NT2/D1 (cell line): Measurements from ENCODE around the gene TDRD9.

Experiments
- SUZ12 ChIP-seq: IDR thresholded peaks from 2 replicates; pipeline ENCODE4 v1.6.1; 2011; ENCODE audit not compliant: insufficient read length, insufficient read depth; ENCODE audit errors: extremely low read depth
- YY1 ChIP-seq: IDR thresholded peaks from 2 replicates; pipeline ENCODE4 v1.6.1; 2011; ENCODE audit not compliant: insufficient read length, insufficient read depth
- ZNF274 ChIP-seq: IDR thresholded peaks from 2 replicates; pipeline ENCODE4 v1.6.1; 2011; ENCODE audit warnings: mild to moderate bottlenecking, low read depth, low read length

DNA sequence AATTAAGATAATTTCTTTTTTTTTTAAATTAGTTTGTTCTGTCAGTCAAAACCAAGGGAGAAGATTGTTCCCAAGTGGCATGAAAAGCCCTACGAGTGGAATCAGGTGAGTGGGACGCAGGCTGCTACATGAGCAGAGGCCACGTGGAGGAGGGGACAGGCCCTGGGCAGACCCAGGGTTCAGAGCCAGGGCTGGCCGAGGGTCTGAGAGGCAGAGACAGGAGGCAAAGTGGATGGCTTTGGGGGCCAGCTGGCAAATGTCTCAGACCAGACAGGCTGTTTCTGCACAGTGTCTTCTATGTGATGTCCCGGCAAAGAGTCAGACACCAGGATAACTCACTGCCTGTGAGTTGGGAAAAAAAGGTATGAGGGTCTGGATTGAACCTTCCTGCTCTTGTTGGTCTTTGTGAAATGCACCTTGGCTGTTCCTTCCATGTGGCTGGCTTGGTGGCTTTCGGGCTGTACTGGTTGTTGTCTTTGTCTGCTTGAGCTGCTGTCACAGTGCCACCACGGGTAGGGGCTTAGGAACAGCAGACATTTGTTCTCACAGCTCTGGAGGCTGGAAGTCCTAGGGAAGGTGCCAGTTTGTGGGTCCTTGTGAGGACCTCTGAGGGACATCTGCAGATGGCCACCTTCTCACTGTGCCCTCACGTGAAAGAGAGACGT is 121.5 kb downstream of the TDRD9 start:
- no peak for TF ChIP-seq ZNF274
- TF ChIP-seq YY1: no peak
- TF ChIP-seq SUZ12: no peak
